Measurements from ENCODE around the gene SYNE3.
A peak's percentile ranks its signal among the peaks of the same experiment; 100 is the strongest.

Gene SYNE3

DNA sequence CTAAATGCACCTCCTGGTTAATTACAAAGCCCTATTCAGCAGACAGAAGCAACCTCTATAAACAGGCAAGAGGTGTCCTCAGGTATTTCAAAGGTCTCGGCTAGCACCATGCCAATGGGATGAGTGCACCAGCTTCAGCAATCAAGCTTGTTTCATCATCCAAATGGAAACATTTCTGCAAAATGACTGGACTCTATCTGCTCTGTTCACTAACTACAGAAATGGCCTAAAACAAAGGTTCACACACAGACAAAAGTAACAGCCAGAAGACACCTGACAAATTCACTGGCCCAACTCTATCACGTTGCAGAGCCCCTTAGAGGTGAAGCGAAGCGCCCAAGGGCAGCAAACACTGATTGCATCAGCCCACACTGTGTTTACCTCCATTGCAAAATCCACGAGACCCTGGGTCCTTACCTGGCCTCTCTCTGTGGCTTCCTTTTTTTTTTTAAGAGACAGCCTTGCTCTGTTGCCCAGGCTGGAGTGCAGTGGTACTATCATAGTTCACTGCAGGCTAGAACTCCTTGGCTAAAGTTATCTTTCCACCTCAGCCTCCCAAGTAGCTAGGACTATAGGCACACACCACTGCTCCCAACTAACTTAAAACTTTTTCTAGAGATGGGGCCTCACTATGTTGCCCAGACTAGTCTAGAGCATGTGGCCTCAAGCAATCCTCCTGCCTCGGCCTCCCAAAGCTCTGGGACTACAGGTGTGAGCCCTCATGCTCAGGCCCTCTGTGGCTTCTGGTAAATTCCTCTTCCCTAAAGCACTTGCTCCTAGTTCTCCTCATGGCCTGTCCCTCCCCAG lies 8.5 kb upstream of the SYNE3 start:
- no peaks in the 10 kb centered on the region for H3K36me3 ChIP-seq (ENCODE audit: control insufficient read depth in 2 of 2, insufficient read depth in 2 of 2, low read length in 2 of 2)
- no peaks in the 10 kb centered on the region for H3K27me3 ChIP-seq (ENCODE audit: control insufficient read depth in 2 of 2, insufficient read depth in 2 of 2, low read length in 2 of 2)
- no peaks in the 10 kb centered on the region for H3K9me3 ChIP-seq (ENCODE audit: control insufficient read depth in 2 of 2, low read length in 2 of 2)
- peaks cover 24 to 33% of the 10 kb centered on the region in 2 donors for H3K4me1 ChIP-seq (ENCODE audit: control insufficient read depth in 2 of 2, insufficient read depth in 2 of 2, low read length in 2 of 2)
- no peak overlapping the region for H3K9ac ChIP-seq (ENCODE audit: low read depth in 1 of 2, low read length in 2 of 2)
- H3K27ac ChIP-seq (ENCODE audit: low read depth in 2 of 2, low read length in 2 of 2): peak overlapping the region; percentile 49 to 54
- no peak overlapping the region for H3K4me3 ChIP-seq (ENCODE audit: low read length in 2 of 2)

DNA sequence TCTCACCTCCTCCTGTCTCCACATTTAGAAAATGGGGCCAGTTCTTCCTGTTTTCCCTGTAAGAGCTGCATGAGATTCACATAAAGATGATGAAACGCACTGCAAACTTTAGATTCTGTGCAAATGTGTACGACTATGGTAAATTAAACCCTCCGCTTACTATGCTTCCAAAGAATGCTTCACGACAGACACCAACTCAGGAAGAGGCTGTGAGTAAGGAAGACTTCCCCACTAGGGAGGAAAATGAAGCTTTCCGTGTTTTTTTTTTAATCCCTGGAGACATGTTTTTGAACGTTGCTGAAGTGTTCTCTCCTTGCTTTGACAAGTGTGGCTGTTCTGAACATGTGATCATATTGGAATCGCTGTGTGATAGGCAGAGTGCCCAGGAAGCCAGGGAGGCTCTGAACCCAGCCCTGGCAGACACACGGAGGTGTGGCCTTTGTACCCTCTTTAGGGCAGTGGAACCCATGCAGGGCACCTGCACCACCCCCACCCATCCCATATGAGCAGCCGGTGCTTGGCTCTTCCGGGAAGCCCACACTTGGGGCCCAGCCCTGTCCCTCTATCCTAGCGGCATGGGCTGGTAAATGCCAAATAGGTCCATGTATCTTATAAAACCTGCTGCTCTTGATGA lies 7.5 kb upstream of the SYNE3 start:
- peak overlapping the region; percentile 8 to 58 for H3K4me3 ChIP-seq (ENCODE audit: low read length in 2 of 2)
- peak overlapping the region in 1 of 2 donors; percentile 49 for H3K9ac ChIP-seq (ENCODE audit: low read depth in 1 of 2, low read length in 2 of 2)
- H3K27ac ChIP-seq (ENCODE audit: low read depth in 2 of 2, low read length in 2 of 2): peak overlapping the region; percentile 49 to 54
- H3K36me3 ChIP-seq (ENCODE audit: control insufficient read depth in 2 of 2, insufficient read depth in 2 of 2, low read length in 2 of 2): no peaks in the 10 kb centered on the region
- no peaks in the 10 kb centered on the region for H3K9me3 ChIP-seq (ENCODE audit: control insufficient read depth in 2 of 2, low read length in 2 of 2)
- no peaks in the 10 kb centered on the region for H3K27me3 ChIP-seq (ENCODE audit: control insufficient read depth in 2 of 2, insufficient read depth in 2 of 2, low read length in 2 of 2)
- peaks cover 24 to 34% of the 10 kb centered on the region in 2 donors for H3K4me1 ChIP-seq (ENCODE audit: control insufficient read depth in 2 of 2, insufficient read depth in 2 of 2, low read length in 2 of 2)

DNA sequence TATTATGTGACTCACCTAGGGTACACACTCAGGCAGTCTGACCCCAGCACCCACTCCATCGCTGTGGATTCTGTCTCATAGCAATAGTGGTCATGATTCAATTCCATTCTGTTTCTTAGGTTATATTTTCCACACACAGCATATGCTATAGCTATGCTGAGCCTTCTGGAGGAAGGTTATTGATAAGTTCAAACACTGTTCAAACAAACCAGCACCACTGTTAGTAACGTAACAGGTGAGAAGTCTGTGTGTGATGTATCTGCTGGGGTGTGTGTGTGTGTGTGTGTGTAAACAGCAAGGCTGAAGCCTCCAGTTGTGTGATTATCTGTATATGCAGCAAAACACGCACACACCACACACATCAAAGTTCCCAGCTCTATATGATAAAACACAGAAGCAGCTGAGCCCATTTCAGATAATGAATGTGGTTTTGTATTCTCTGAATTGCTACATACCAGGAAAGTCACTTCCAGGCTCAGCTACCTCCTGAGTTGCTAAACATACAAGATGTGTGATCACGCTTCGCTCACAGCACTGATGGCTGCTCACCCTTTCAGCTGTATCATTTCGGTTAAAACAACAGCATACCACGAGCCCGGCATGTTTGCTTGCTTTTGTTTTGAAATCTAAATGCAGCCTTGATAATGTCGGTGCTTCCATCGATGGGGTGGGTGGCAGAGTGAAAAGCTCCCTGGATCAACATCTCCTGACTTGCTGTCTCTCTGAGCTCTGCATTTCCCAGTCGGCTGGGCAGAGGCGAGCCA lies 6.8 kb upstream of the SYNE3 start:
- Histone ChIP-seq H3K4me3 (ENCODE audit: low read length in 2 of 2) (peak overlapping the region; percentile 8 to 58), H3K9ac (ENCODE audit: low read depth in 1 of 2, low read length in 2 of 2) (peak overlapping the region; percentile 10 to 36), H3K4me1 (ENCODE audit: control insufficient read depth in 2 of 2, insufficient read depth in 2 of 2, low read length in 2 of 2) (peaks cover 26 to 38% of the 10 kb centered on the region in 2 donors), H3K27me3 (ENCODE audit: control insufficient read depth in 2 of 2, insufficient read depth in 2 of 2, low read length in 2 of 2) (no peaks in the 10 kb centered on the region), H3K36me3 (ENCODE audit: control insufficient read depth in 2 of 2, insufficient read depth in 2 of 2, low read length in 2 of 2) (no peaks in the 10 kb centered on the region), H3K27ac (ENCODE audit: low read depth in 2 of 2, low read length in 2 of 2) (peak overlapping the region; percentile 49 to 54), H3K9me3 (ENCODE audit: control insufficient read depth in 2 of 2, low read length in 2 of 2) (no peaks in the 10 kb centered on the region)

DNA sequence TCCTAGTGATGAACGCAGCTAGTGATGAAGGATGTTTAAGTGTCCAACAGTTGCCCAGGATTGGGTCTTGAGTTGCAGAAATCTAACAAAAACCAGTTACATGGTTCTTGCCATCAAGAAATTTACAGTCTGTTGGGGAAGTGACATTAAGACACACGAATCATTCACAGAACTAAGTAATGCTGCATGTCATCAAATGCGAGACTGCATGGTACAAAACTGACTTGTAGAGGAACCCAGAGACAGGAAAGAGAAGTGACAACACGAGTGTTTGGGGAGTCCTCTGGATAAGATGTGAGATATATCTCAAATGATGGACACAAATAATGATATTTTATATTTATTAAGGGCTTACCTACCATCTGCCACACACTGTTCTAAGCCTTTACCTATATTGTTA lies 6.1 kb upstream of the SYNE3 start:
- Histone ChIP-seq H3K9ac (ENCODE audit: low read depth in 1 of 2, low read length in 2 of 2) (no peak overlapping the region), H3K27ac (ENCODE audit: low read depth in 2 of 2, low read length in 2 of 2) (no peak overlapping the region), H3K4me3 (ENCODE audit: low read length in 2 of 2) (no peak overlapping the region), H3K9me3 (ENCODE audit: control insufficient read depth in 2 of 2, low read length in 2 of 2) (no peaks in the 10 kb centered on the region), H3K36me3 (ENCODE audit: control insufficient read depth in 2 of 2, insufficient read depth in 2 of 2, low read length in 2 of 2) (no peaks in the 10 kb centered on the region), H3K27me3 (ENCODE audit: control insufficient read depth in 2 of 2, insufficient read depth in 2 of 2, low read length in 2 of 2) (no peaks in the 10 kb centered on the region), H3K4me1 (ENCODE audit: control insufficient read depth in 2 of 2, insufficient read depth in 2 of 2, low read length in 2 of 2) (peaks cover 32 to 42% of the 10 kb centered on the region in 2 donors)

DNA sequence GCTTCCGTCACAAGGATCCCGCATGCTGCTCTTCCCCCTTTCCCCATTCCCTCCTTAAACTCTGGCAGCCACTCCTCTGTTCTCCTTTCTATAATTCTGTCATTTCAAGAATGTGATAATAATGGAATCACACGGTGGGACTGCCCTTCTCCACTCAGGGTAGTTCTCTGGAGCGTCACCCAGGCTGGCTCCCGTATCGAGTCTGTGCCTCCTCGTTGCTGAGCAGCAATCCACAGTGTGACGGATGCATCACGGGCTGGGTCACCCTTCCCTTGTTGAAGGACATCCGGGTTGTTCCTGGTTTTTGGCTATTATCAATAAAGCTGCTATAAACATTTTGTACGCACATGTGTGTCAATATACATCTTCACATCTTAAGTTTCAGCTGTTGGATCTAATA lies 5.7 kb upstream of the SYNE3 start:
- H3K4me1 ChIP-seq (ENCODE audit: control insufficient read depth in 2 of 2, insufficient read depth in 2 of 2, low read length in 2 of 2): peaks cover 35 to 42% of the 10 kb centered on the region in 2 donors

DNA sequence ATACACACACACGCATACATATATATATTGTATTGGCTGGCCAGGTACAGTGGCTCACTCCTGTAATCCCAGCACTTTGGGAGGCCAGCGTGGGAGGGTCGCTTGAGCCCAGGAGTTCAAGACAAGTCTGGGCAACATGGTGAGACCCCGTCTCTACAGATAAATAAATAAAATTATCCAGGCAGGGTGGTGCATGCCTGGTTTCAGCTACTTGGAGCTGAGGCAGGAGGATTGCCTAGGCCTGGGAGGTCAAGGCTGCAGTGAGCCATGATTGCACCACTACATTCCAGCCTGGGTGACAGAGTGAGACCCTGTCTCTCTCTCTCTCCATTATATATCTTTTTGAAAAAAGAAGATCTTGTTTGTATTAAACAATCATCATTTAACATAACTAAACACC lies 4.6 kb upstream of the SYNE3 start:
- Histone ChIP-seq H3K27me3 (ENCODE audit: control insufficient read depth in 2 of 2, insufficient read depth in 2 of 2, low read length in 2 of 2) (no peaks in the 10 kb centered on the region), H3K9ac (ENCODE audit: low read depth in 1 of 2, low read length in 2 of 2) (no peak overlapping the region), H3K4me1 (ENCODE audit: control insufficient read depth in 2 of 2, insufficient read depth in 2 of 2, low read length in 2 of 2) (peaks cover 39% of the 10 kb centered on the region in 2 donors), H3K9me3 (ENCODE audit: control insufficient read depth in 2 of 2, low read length in 2 of 2) (no peaks in the 10 kb centered on the region), H3K4me3 (ENCODE audit: low read length in 2 of 2) (no peak overlapping the region), H3K36me3 (ENCODE audit: control insufficient read depth in 2 of 2, insufficient read depth in 2 of 2, low read length in 2 of 2) (no peaks in the 10 kb centered on the region), H3K27ac (ENCODE audit: low read depth in 2 of 2, low read length in 2 of 2) (no peak overlapping the region)

More for the DNA sequence above, 5.7 kb upstream of the SYNE3 start:
- H3K9me3 ChIP-seq (ENCODE audit: control insufficient read depth in 2 of 2, low read length in 2 of 2): no peaks in the 10 kb centered on the region
- no peak overlapping the region for H3K4me3 ChIP-seq (ENCODE audit: low read length in 2 of 2)
- no peak overlapping the region for H3K9ac ChIP-seq (ENCODE audit: low read depth in 1 of 2, low read length in 2 of 2)
- H3K27ac ChIP-seq (ENCODE audit: low read depth in 2 of 2, low read length in 2 of 2): no peak overlapping the region
- H3K36me3 ChIP-seq (ENCODE audit: control insufficient read depth in 2 of 2, insufficient read depth in 2 of 2, low read length in 2 of 2): no peaks in the 10 kb centered on the region
- H3K27me3 ChIP-seq (ENCODE audit: control insufficient read depth in 2 of 2, insufficient read depth in 2 of 2, low read length in 2 of 2): no peaks in the 10 kb centered on the region

DNA sequence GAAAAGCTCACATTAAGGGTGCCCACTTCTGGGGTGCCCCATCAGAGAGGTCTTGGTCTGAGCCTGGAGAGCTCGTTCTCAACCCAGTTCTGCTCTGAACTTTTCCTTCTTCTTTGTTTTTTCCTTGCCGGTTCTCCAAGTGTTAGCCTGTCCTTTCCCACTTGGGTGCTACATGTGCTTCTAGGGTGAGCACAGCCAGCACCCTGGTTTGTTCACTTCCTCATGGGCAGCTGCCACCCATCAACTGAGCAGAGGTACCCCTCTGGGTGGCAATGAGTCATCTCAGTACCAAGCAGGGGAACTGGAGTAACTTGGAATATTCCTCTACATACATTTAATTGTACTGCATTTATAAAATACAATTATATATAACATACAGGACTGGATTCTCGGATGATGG lies 3.9 kb upstream of the SYNE3 start:
- Histone ChIP-seq H3K36me3 (ENCODE audit: control insufficient read depth in 2 of 2, insufficient read depth in 2 of 2, low read length in 2 of 2) (no peaks in the 10 kb centered on the region), H3K27ac (ENCODE audit: low read depth in 2 of 2, low read length in 2 of 2) (peak overlapping the region; percentile 36 to 39), H3K4me3 (ENCODE audit: low read length in 2 of 2) (no peak overlapping the region), H3K9ac (ENCODE audit: low read depth in 1 of 2, low read length in 2 of 2) (no peak overlapping the region), H3K9me3 (ENCODE audit: control insufficient read depth in 2 of 2, low read length in 2 of 2) (no peaks in the 10 kb centered on the region), H3K27me3 (ENCODE audit: control insufficient read depth in 2 of 2, insufficient read depth in 2 of 2, low read length in 2 of 2) (no peaks in the 10 kb centered on the region), H3K4me1 (ENCODE audit: control insufficient read depth in 2 of 2, insufficient read depth in 2 of 2, low read length in 2 of 2) (peaks cover 44 to 45% of the 10 kb centered on the region in 2 donors)

DNA sequence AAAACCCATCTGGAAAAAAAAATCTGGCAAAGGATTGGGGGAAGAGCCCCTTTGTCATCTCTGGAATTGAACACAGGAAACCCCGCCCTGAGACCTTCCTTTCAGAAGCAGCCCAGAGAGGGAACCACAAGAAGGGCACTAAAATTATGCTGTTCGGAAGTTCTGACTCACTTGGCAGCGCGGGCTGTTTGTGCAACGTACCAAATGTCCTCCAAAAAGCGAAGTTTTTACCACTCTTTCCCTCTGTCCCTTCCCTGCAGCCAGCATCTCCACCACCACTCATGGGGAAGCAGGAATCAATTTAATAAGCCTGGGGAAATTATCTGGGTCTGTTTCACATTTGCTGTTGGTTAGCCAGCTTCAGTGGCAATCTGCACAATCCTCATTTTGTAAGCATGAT lies 3.2 kb upstream of the SYNE3 start:
- Histone ChIP-seq H3K36me3 (ENCODE audit: control insufficient read depth in 2 of 2, insufficient read depth in 2 of 2, low read length in 2 of 2) (no peaks in the 10 kb centered on the region), H3K9me3 (ENCODE audit: control insufficient read depth in 2 of 2, low read length in 2 of 2) (no peaks in the 10 kb centered on the region), H3K4me1 (ENCODE audit: control insufficient read depth in 2 of 2, insufficient read depth in 2 of 2, low read length in 2 of 2) (peaks cover 51% of the 10 kb centered on the region in 2 donors), H3K27me3 (ENCODE audit: control insufficient read depth in 2 of 2, insufficient read depth in 2 of 2, low read length in 2 of 2) (no peaks in the 10 kb centered on the region), H3K9ac (ENCODE audit: low read depth in 1 of 2, low read length in 2 of 2) (no peak overlapping the region), H3K27ac (ENCODE audit: low read depth in 2 of 2, low read length in 2 of 2) (peak overlapping the region; percentile 39 to 41), H3K4me3 (ENCODE audit: low read length in 2 of 2) (peak overlapping the region in 1 of 2 donors; percentile 29)

DNA sequence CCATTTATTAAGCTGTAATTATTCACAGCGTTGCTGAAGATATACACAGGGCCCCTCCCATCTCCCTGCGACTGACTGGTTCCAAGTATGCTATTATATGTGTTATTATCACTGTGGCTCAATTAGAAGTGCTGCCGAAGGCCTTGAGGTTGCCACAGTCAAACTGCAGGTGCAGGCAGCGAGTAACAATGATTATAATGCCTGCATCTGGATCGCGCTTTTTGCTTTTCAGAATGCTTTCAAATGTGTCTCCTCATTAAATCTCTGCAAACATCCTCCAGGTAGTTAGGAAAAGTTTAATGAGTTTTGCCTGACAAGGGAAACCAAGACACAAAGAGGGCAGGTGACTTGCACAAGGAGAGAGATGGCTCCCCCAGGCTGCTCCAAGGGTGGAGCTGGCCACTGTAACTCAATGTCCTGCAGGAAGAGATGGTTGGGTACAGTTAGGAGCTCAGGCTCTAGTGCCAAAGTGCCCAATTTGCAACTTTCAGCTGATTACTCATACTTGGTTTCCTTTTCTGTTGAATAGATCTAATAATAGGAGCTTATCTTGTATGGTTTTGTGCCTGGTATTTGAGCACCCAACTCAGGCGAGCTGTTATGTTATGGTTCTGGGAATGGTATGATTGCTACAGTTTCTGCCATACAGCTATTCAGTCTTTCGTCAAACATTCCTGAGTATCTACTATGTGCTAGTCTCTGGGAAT lies 1.7 kb upstream of the SYNE3 start:
- H3K4me1 ChIP-seq (ENCODE audit: control insufficient read depth in 2 of 2, insufficient read depth in 2 of 2, low read length in 2 of 2): peaks cover 41 to 44% of the 10 kb centered on the region in 2 donors
- H3K4me3 ChIP-seq (ENCODE audit: low read length in 2 of 2): peak overlapping the region; percentile 6 to 11
- H3K36me3 ChIP-seq (ENCODE audit: control insufficient read depth in 2 of 2, insufficient read depth in 2 of 2, low read length in 2 of 2): no peaks in the 10 kb centered on the region
- peak overlapping the region; percentile 53 to 82 for H3K27ac ChIP-seq (ENCODE audit: low read depth in 2 of 2, low read length in 2 of 2)
- H3K27me3 ChIP-seq (ENCODE audit: control insufficient read depth in 2 of 2, insufficient read depth in 2 of 2, low read length in 2 of 2): no peaks in the 10 kb centered on the region
- no peaks in the 10 kb centered on the region for H3K9me3 ChIP-seq (ENCODE audit: control insufficient read depth in 2 of 2, low read length in 2 of 2)
- no peak overlapping the region for H3K9ac ChIP-seq (ENCODE audit: low read depth in 1 of 2, low read length in 2 of 2)
